IPS-20b (cell line): ENCODE data around the gene SGPP1.
"Not testable (repeated sequence)": the region's sequence is repeated elsewhere in the genome, so short reads cannot be mapped to it uniquely, and the experiment has no call there.

Experiments used
- H3K27ac ChIP-seq: one replicate; pipeline ENCODE4 v1.5.1; 2013; ENCODE audit warnings: low read length
- H3K27me3 ChIP-seq: 2 replicates; pipeline ENCODE4 v1.6.1; 2013; ENCODE audit warnings: mild to moderate bottlenecking, low read length, inconsistent platforms; ENCODE audit not compliant: insufficient read depth
- H3K36me3 ChIP-seq: 2 replicates; pipeline ENCODE4 v1.6.1; 2013; ENCODE audit warnings: low read depth, mild to moderate bottlenecking, inconsistent platforms, low read length, moderate library complexity; ENCODE audit not compliant: insufficient read depth
- H3K4me1 ChIP-seq: 2 replicates; pipeline ENCODE4 v1.6.1; 2013; ENCODE audit warnings: mild to moderate bottlenecking, control low read depth, inconsistent platforms, low read length, moderate library complexity; ENCODE audit not compliant: insufficient read depth
- H3K4me3 ChIP-seq: 2 replicates; pipeline ENCODE4 v1.5.1; 2013; ENCODE audit warnings: mild to moderate bottlenecking, low read length, inconsistent platforms
- H3K9ac ChIP-seq: 2 replicates; pipeline ENCODE4 v1.6.1; 2013; ENCODE audit warnings: low read depth, mild to moderate bottlenecking, inconsistent platforms, low read length, moderate library complexity
- H3K9me3 ChIP-seq: 2 replicates; pipeline ENCODE4 v1.6.1; 2013; ENCODE audit warnings: mild to moderate bottlenecking, low read depth, low read length, inconsistent platforms; ENCODE audit not compliant: insufficient read depth

Gene SGPP1

DNA sequence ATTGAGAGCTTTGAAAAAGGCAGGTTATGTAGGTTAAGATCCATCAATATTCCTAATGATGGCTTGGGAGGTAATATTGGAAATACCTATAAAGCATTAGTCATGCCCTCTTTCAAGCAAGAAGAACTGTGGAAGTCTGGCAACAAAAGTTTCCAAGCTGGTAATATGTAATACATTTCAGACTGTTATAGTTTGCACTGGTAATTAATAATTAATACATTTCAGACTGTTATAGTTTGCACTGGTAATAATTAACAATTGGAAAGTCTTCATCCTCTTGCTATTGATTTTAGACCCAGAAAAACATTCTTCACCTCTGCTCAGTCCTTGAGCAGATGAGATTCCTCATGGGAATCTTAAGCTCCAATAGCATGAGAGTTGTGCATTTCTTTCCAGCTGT, 57.2 kb downstream of the SGPP1 start:
- H3K9me3 ChIP-seq, result no peaks in the 10 kb centered on the region
- no peak overlapping the region for H3K9ac ChIP-seq

DNA sequence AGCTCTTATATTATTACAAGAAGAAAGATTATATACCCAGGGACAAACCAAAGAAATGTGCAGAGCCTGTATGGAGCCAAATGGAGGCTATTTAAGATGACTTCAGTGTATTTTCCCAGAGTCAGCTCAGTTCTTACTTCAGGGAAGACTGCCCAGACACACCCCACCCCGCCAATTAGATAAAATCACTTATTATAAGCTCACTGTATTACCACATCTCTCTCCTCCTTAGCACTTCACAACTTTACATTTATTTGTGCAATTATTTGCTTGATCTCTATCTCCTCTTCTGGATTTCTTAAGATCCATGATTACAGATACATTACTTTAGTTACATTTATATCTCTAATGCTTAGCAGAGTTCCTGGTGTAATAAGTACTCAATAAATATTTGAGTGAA, 61.5 kb downstream of the SGPP1 start:
- H3K9ac ChIP-seq, result no peak overlapping the region
- no peak overlapping the region for H3K4me3 ChIP-seq
- H3K27ac ChIP-seq, result no peak overlapping the region
- no peaks in the 10 kb centered on the region for H3K36me3 ChIP-seq
- H3K27me3 ChIP-seq, result no peaks in the 10 kb centered on the region
- no peaks in the 10 kb centered on the region for H3K4me1 ChIP-seq
- H3K9me3 ChIP-seq, result no peaks in the 10 kb centered on the region

More for the DNA sequence above, 57.2 kb downstream of the SGPP1 start:
- no peak overlapping the region for H3K4me3 ChIP-seq
- no peaks in the 10 kb centered on the region for H3K4me1 ChIP-seq
- H3K36me3 ChIP-seq, result no peaks in the 10 kb centered on the region
- no peaks in the 10 kb centered on the region for H3K27me3 ChIP-seq
- H3K27ac ChIP-seq, result no peak overlapping the region

DNA sequence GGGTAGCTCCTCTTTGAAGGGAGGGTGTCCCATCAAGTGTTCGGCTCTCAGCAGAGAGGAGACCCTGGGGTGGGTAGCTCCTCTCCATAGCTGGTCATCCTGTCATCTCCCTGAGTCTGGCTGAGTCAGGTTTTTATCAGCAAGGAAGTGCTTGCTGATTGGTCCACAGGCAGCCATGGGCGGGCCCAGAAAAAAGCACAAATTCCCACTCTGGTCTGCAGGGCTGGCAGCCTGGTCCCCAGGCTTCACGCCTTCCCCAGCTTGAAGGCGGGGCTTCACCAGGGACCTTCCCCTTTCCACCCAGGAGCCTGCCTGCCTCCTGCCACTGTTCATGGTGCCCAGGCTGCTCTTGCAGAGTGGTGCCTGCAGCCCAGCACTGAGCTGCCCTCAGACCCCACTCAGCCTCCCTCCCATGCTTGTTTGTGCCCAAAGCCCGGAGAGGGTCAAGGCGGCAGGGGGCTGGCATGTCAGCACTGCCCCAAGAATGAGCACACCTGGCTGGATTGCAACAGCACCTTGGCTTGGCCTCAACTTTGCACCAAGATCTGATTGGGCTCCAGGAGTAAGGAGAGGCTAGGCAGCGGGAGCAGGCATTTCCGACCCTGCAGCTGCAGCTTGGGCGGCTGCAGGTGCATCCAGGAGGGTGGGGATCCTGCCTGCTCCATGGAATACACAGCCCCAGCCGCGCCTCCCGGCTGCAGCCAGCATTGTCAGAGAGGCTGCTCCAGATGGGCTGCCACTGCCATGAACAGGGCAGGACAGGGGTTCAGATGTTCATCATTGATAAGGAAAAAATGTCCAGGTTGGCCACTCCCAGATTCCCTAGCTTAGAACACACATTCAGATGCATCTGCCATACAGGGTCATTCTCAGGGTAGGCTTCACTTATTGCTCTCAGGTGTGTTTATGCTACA, 64.2 kb downstream of the SGPP1 start:
- Histone ChIP-seq H3K27me3 (no peaks in the 10 kb centered on the region), H3K9me3 (no peaks in the 10 kb centered on the region), H3K36me3 (no peaks in the 10 kb centered on the region), H3K27ac (no peak overlapping the region), H3K4me1 (no peaks in the 10 kb centered on the region), H3K9ac (no peak overlapping the region), H3K4me3 (no peak overlapping the region)

DNA sequence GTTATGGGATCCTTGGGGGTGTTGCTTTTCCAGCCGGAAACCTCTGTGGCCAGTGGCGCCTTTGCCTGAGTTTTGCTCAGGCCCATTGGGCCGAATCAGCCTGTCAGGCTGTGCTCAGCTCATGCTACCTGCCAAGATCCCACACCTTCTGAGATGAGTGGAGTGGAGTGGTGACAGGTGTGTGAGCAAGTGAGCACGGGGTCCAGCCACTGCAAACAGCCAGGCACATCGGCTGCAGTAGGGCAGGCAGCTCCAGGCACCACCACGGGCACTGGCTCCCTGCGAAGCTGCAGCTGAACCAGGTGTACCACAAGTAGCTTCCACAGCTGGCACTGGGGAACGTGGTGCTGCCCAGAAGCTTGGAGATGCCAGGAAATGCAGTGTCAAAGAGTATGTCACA, 65.1 kb downstream of the SGPP1 start:
- Histone ChIP-seq H3K27ac (no peak overlapping the region), H3K4me3 (no peak overlapping the region), H3K27me3 (no peaks in the 10 kb centered on the region), H3K9me3 (no peaks in the 10 kb centered on the region), H3K9ac (no peak overlapping the region), H3K36me3 (no peaks in the 10 kb centered on the region), H3K4me1 (no peaks in the 10 kb centered on the region)

DNA sequence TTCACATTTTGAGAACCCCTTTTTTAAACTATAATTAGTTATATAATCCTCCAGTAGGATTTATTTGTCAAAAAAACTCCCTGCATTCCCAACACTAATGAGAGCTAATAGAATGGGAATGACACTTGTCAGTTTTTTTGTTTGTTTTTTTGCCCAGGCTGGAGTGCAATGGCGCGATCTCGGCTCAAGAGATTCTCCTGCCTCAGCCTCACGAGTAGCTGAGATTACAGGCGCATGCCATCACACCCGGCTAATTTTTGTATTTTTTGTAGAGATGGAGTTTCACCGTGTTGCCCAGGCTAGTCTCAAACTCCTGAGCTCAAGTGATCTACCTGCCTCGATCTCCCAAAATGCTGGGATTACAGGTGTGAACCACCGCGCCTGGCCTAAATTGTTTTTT, 66.0 kb downstream of the SGPP1 start:
- H3K9me3 ChIP-seq, H3K27me3 ChIP-seq, H3K9ac ChIP-seq, H3K27ac ChIP-seq, H3K36me3 ChIP-seq, H3K4me1 ChIP-seq, H3K4me3 ChIP-seq: not testable (repeated sequence)

DNA sequence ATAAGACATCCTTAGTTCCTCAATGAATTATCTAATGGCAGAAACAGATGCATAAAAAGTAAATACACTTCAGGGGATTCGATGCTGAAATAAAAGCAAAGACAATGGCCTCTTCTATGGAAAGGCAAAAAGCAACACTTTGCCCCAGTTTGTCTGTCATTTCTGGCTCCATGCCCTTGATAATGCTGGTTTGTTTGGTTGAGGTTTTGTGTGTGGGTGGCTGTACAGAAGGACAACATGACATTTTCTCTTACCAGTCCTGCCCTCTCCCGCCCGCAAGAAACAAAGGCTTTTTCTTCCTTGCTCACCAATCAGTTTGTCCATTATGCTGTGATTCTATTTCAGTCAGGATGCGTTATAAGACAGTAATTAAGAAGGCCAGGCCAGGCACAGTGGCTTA, 68.1 kb downstream of the SGPP1 start:
- no peak overlapping the region for H3K4me3 ChIP-seq
- H3K36me3 ChIP-seq, result no peaks in the 10 kb centered on the region
- no peak overlapping the region for H3K9ac ChIP-seq
- no peaks in the 10 kb centered on the region for H3K9me3 ChIP-seq
- no peaks in the 10 kb centered on the region for H3K27me3 ChIP-seq
- H3K4me1 ChIP-seq, result no peaks in the 10 kb centered on the region
- H3K27ac ChIP-seq, result no peak overlapping the region

DNA sequence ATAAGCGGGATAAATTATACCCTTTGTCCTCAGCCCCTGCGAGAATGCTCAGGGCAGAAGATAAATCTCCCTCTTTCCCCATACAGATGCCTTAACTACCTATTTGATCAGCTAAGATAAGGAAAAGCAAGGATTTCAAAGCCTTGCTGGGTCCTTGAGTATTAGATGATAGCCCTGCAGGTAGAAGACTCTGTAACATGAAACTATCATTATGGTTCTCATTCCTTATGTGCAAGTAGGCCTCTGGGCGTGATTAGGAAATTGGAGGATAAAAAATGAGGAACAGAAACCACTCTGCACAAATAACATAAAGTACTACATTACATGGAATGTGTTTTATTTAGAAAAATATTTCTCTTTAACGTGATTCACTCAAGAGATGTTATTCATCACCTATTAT, 71.7 kb downstream of the SGPP1 start:
- no peaks in the 10 kb centered on the region for H3K9me3 ChIP-seq
- no peaks in the 10 kb centered on the region for H3K27me3 ChIP-seq
- H3K9ac ChIP-seq, result no peak overlapping the region; the same call in 1 of the 2 replicates
- H3K27ac ChIP-seq, result no peak overlapping the region
- no peak overlapping the region for H3K4me3 ChIP-seq
- H3K36me3 ChIP-seq, result no peaks in the 10 kb centered on the region
- no peaks in the 10 kb centered on the region for H3K4me1 ChIP-seq

DNA sequence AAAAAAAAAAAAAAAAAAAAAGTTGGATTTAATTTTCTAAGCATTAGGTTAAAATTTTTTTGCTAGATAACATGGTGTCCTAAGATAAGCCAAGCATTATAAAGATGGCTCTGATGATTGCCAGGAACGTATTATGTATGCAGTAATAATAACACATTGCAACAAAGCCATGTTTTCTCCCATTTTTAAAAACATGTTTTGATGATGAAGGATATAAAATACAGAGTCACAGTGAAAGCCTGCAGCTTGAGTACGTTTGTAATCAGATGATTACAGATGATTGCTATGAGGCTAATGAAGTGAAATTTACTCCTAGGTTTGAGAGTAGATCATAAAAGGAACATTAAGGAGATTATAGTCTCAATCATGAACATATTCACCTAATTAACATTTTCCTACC, 72.9 kb downstream of the SGPP1 start:
- H3K36me3 ChIP-seq, result no peaks in the 10 kb centered on the region
- no peak overlapping the region for H3K4me3 ChIP-seq
- H3K27ac ChIP-seq, result no peak overlapping the region
- no peaks in the 10 kb centered on the region for H3K4me1 ChIP-seq
- H3K9ac ChIP-seq, result no peak overlapping the region
- no peaks in the 10 kb centered on the region for H3K9me3 ChIP-seq
- no peaks in the 10 kb centered on the region for H3K27me3 ChIP-seq

DNA sequence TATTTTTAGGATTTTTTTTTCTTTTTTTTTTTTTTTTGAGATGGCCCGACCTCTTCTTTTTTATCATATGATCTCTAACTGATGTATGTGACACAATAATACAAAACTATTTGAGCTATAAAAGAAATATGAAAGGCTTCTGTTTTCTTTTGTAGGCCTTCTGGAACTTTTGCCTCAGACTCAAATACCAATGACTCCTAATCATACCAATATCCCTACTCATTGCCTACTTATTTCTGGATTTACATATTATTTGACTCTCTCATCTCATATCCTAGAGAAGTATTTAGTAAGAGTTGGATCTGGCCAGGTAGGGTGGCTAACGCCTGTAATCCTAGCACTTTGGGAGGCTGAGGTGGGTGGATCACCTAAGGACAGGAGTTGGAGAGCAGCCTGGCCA, 73.5 kb downstream of the SGPP1 start:
- Histone ChIP-seq H3K9ac (no peak overlapping the region), H3K36me3 (no peaks in the 10 kb centered on the region), H3K9me3 (no peaks in the 10 kb centered on the region), H3K27me3 (no peaks in the 10 kb centered on the region), H3K27ac (no peak overlapping the region), H3K4me1 (no peaks in the 10 kb centered on the region), H3K4me3 (no peak overlapping the region)

DNA sequence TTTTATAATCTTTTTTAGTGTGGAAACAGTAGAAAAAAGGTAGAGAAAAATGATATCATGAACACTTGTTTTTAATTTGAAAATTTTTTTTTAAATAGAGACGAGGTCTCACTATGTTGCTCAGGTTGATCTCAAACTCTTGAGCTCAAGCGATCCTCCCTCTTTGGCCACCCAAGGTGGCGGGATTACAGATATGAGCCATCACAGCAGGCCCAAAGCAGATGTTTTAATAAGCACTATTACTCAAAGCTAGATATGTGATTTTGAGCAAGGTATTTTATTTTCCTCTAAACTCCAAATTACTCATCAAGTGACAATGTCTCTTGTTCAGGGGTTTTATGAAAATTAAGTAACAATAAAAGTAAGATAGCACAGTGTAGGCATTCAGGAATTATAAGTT, 75.5 kb downstream of the SGPP1 start:
- no peaks in the 10 kb centered on the region; the same call in 1 of the 2 replicates for H3K4me1 ChIP-seq
- H3K9me3 ChIP-seq, result no peaks in the 10 kb centered on the region
- no peaks in the 10 kb centered on the region for H3K27me3 ChIP-seq
- H3K4me3 ChIP-seq, result no peak overlapping the region
- no peak overlapping the region for H3K9ac ChIP-seq
- H3K36me3 ChIP-seq, result no peaks in the 10 kb centered on the region
- H3K27ac ChIP-seq, result no peak overlapping the region

DNA sequence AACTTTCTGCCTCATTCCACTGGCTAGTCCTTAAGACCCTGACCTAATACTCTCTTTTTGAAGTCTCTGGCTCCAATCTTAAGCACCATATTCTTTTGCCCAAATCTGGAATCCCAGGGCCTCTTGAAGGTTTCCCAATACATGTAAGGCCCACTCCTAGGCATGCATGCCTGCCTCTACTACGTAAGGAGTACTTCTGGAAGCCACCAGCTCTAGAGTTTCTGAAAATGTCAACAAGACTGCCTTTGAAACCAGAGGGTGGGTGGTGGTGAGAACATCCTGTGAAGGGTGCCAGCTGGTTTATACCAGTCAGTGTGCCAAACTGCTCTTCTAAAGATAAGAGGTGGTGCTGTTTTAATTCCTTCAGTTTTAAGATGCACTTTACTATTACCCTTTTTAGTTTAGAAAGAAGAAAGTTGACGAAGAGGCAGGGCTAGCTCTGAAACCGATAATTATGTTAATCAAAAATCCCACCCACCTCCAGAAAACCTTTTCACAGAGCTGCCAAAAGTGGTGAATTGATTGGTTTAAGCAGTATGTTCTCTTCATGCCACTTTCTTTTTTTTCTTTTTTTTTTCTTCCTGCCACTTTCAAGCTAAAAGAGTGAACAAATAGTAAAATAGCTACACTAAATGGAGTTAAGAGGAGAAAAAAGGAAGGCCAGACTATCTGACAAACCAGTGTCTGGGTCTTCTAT, 77.5 kb downstream of the SGPP1 start:
- no peaks in the 10 kb centered on the region for H3K27me3 ChIP-seq
- no peaks in the 10 kb centered on the region; the same call in 1 of the 2 replicates for H3K4me1 ChIP-seq
- H3K9ac ChIP-seq, result no peak overlapping the region
- no peaks in the 10 kb centered on the region for H3K9me3 ChIP-seq
- no peaks in the 10 kb centered on the region for H3K36me3 ChIP-seq
- no peak overlapping the region for H3K4me3 ChIP-seq
- H3K27ac ChIP-seq, result no peak overlapping the region
